ENCODE results near the gene UBQLN1.

UBQLN1 gene

DNA sequence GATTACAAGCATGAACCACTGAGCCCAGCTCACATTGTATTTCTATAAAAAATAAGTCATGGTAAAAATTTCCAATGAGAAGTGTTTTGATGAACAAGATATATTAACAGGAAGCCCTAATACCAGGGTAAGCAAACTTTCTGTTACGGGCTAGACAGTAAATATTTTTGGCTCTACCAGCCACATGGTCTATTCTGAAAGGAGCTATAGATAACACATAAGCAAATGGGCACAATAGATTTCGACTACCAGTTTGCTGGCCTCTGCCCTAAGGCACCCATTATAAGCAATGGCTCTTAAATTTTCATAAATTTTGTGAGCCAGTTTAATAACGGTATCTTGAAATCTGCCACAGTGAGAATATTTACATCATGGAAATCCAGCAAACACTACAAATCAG, 8.1 kb downstream of the UBQLN1 start:
- in situ Hi-C loops (cut with MboI; ENCODE audit: low sequenced_read_pairs): loop anchor here (25.0 kb wide), 2 partner anchors 113 to 213 kb away; partner anchors contain the start of genes GKAP1 and KIF27

DNA sequence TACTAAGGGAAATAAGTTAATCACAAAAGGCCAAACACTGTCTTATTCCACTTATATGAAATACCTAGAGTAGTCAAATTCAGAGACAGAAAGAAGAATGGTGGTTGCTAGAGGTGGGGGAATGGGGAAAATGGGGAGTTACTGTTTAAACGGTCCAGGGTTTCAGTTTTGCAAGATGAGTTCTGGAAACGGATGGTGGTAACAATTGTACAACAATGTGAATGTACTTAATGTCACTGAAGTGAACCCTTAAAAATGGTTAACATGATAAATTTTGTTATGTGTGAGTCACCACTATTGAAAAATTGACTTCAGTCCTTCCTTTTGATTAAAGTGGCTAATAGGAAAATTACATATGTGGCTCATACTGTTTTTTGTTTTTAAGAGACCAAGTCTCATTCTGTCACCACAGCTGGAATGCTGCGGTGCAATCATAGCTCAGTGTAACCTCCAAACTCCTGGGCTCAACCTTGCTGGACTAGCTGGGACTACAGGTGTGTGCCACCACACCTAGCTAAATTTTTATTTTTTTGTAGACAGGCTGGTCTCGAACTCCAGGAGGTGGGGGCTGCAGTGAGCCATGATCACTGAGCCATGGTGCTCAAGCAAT, 8.7 kb downstream of the UBQLN1 start:
- in situ Hi-C loops (cut with MboI; ENCODE audit: low sequenced_read_pairs): no loop called here

DNA sequence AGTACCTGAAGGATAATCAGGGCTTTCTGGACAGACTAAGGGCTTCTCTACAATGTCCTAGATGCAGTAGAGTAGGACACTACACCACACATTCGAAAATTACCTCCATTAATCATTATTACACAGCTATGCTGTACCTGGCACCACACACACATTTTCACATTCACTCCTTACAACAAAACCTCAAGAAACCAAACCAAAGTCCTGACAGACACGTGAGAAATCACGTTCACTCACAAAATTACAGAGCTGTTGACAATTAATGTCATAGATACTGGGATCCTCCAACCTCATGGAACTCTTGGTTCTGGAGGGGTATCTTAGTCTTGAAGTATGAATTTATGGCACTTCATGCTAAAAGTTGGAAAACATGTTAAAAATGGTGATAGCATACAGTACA, 16.3 kb downstream of the UBQLN1 start:
- in situ Hi-C loops (cut with MboI; ENCODE audit: low sequenced_read_pairs): no loop called here

DNA sequence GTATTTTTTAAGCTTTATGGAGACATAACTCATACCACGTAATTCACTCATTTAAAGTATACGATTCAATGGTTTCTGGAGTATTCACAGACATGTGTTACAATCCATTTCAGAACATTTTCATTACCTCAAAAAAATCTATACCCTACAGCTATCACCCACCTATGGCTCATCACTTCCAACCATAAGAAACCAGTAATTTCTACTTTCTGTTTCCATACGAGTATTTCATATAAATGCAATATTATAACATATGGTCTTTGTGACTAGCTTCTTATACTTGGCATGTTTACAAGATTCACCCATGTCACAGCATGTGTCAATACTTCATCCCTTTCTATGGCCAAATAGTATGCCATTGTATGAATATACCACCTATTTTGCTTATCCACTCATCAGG, 18.8 kb downstream of the UBQLN1 start:
- in situ Hi-C loops (cut with MboI; ENCODE audit: low sequenced_read_pairs): no loop called here

DNA sequence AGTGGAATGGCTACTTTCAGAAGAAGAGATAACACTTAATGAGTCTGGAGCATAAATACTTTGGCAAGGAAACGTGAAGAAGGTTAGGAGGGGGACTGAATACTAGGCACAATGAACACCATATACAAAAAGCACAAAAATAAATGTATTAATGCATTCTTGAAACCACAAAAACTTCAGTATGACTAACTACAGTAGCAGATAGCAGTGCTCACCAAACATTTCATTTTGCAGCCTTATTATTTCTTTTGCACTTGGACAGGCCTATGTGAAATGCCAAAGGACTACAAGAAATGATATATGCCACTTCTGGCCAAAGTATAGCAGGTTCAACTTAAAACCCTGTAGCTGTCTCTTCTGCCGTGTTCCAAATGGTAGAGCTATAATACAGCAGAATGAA, 26.3 kb downstream of the UBQLN1 start:
- in situ Hi-C loops (cut with MboI; ENCODE audit: low sequenced_read_pairs): no loop called here

DNA sequence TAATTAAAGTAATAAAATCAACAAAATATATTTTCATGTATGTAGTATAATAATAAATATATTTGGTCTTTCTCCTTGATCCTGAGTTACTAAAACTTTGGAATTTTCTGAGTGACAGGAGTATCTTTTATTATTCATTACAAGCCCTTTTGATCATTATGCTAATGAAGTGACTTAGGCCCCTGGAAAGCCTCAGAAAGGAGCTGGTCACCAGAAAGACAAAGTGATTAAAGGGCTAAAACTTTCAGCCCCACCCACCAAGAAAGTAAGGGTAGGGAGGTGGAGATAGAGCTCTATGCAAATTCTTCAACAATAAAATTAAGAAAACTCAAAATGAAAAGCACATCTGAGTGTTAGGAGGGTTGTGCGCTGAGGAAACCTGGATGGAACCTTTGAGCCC, 27.5 kb downstream of the UBQLN1 start:
- in situ Hi-C loops (cut with MboI; ENCODE audit: low sequenced_read_pairs): no loop called here

DNA sequence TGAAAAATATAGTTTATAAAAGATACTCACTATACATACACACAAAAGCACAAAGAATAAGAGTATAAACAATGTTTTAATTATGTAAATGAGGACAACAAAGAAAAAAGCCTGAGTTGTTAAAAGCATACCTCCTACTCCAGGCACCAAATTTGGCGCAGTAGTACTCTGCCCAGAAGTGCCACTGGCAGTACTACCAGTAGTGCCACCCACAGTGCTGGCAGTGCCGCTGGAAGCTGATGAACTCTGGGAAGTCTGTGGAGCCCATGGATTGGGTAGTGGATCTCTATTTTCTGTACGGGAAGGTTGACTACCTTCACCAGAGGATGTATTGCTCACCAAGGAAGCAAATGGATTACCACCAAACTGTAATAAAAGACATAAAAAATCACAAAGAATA, 30.2 kb downstream of the UBQLN1 start:
- in situ Hi-C loops (cut with MboI; ENCODE audit: low sequenced_read_pairs): no loop called here

DNA sequence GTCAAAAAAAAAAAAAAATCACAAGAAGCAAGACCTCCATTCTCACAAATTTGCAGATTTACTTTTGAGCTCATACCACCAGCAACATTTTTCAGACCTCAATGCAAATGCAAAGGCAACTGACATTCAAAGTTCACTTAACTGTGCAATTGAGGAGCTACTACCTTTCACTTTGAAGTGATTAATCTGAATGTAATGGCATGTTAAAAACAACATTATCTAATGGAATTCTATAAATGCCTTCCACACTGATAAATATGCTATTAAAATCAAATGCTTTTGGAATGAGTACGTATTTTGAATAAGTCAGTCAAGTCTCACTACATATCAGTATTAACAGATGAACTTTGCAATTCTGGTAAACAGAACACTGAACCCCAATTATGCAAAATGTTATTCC, 32.3 kb downstream of the UBQLN1 start:
- in situ Hi-C loops (cut with MboI; ENCODE audit: low sequenced_read_pairs): no loop called here

DNA sequence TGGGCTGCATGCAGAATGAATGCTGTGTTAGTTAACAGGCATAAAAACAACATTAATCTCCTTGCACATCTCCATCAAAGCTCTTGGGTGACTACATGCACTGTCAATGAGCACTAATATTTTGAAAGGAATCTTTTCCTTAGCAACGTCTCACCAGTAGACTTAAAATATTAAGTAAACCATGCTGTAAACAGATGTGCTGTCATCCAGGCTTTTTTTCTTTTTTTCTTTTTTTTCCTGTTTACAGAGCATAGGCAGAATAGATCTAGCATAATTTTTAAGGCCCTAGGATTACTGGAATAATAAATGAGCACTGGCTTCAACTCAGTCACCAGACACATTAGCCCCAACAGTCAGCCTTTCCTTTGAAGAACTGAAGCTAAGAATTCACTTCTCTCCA, 36.3 kb downstream of the UBQLN1 start:
- in situ Hi-C loops (cut with MboI; ENCODE audit: low sequenced_read_pairs): no loop called here

DNA sequence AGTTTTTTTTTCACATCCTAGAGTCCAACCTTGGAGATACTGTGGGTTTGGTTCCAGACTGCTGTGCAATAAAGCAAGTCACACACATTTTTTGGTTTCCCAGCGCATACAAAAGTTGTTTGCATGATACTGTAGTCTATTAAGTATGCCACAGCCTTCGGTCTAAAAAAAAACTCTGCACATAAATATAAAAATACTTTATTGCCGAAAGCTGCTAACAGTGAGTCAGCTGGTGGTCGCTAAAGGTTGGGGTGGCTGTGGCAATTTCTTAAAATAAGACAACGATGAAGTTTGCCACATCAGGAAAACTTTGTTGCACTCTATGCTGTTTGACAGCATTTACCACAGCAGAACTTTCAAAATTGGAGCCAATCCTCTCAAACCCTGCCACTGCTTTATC, 37.4 kb downstream of the UBQLN1 start:
- in situ Hi-C loops (cut with MboI; ENCODE audit: low sequenced_read_pairs): no loop called here

DNA sequence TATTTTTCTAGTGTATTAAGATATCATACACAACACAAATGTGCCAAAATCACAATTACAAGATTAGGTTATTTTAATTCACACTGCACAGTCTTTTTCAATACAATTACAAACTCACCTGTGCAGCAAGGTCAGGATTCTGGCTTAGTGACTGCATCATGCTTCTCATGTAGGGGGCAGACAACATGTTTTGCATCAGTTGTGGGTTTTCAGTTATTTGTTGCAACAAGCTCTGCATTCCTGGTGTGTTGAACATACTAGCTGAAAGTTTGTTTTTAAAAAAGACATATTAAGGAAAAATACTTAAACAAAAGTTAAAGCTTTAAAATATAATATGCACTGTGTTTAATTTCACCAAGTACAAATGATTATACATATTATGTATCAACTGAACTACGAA, 38.7 kb downstream of the UBQLN1 start:
- in situ Hi-C loops (cut with MboI; ENCODE audit: low sequenced_read_pairs): no loop called here

DNA sequence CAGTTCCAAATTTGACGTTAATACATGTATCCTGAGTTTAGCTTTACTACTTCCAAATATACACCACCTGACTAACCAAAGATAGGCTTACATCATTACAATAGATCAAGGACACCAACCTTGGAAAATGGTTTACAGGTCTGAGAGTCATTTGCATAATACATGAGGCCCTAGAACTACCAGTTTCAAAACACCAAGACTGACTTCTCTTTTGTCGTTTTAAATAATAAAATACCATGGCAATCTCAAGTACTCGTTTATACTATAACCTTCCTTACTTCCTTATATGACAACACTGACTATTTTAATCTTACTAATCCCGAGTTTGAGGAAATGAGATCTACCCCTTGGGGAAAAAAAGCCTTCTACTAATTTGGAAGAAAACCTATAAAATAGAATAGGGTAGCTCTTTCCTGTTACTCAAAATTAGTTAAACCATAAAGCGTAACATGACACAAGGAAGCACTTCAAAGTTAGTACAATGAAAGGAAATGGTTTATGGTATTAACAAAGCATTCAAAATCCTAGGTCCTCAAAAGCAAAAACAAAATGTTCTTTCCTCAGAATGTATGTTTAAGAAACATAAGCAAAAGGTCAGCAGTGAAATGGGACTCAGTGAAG, 42.1 kb downstream of the UBQLN1 start:
- in situ Hi-C loops (cut with MboI; ENCODE audit: low sequenced_read_pairs): no loop called here

DNA sequence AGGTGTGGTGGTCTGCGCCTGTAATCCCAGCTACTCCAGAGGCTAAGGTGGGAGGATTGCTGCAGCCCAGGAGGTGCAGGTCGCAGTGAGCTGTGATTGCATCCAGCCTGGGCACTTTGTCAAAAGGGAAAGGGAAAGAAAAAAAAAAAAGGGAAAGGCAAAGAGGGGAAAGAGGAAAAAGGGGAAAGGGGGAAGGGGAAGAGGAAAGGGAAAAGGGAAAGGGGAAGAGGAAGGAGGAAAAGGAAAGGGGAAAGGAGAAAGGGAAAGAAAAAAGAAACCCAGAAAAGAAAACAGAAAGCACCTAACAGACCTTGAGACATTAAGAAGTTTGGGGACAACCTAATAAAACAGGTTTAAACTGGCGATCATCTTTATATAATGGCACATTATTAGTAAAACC, 44.8 kb downstream of the UBQLN1 start:
- in situ Hi-C loops (cut with MboI; ENCODE audit: low sequenced_read_pairs): no loop called here

DNA sequence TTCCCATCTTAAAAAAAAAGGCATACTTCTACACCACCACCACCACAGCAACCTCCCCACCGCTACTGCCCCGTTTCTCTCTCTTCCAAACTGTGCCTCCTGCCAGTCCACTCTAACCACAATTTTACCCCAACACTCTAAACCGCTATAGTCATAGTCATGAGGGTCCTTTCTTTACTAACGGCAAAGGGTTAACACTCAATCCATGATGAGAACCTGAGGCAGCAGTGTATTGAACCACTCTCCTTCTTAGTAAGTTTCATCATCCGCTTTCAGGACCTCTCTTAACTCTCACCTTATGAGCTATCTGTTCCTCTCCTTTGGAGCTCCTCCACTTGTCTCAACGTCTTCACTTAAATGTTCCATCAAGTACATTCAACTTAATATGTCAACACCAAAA, 50.8 kb downstream of the UBQLN1 start:
- in situ Hi-C loops (cut with MboI; ENCODE audit: low sequenced_read_pairs): no loop called here

DNA sequence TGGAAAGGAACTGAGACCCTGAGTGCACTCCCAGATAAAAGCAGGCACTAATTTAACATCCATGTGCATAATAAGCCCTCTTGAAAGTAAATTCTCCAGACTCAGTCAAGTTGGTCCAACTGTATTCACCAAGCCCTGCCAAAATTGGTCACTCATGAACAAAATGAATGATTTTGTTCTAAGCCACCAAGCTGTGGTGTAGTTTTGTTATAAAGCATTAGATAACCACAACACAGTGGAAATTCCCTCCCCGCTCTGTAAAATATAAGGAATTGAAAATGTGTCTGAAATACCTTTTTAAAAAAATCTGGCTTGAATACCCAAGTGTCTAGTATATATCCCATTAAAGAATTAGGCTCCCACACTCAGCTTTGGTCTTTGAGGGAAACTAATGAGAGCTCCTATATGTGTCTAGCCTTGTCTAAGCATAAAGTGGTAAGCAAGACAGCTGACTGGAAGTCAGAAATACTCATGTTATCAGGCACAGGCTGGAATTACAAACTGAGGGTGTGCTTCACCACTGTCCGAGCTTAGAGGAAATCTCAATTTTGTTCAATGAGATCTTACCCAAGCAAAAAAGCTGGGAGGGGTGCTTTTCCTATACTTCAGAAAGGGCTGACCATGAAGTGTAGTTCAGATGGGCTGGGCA, 51.6 kb downstream of the UBQLN1 start:
- in situ Hi-C loops (cut with MboI; ENCODE audit: low sequenced_read_pairs): no loop called here

DNA sequence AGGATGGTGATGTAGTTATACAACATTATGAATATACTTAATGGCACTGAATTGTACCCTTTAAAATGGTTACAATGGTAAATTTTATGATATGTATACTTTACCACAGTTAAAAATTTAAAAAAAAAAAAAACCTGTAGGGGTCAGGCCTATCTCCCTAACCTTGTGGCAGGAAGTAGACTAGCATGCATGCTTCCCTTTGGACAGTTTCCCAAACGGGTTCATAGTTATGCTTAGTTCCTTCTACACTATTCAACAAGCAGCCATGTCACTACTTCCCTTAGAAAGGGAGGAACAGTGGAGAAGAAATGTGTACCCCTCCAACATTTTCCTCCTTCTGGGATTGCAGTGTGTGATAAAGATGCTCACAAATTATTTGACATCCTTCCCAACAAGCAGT, 52.3 kb downstream of the UBQLN1 start:
- in situ Hi-C loops (cut with MboI; ENCODE audit: low sequenced_read_pairs): no loop called here

DNA sequence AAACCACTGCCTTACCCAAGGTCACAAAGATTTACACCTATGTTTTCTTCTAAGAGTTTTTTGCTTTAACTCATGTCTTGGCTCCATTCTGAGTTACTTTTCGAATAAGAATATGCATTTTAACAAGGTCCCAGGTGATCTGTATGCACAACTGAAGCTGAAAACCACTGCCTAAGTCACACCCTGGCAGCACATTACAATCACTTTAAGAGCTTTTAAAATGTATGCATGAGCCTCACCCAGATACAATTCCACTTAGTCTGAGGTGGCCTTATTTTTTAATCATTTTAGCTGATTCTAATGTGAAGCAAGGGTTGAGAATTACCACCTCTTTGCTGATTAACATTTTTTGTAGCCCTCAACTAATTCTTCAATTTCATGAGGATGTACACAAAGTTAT, 55.3 kb downstream of the UBQLN1 start:
- in situ Hi-C loops (cut with MboI; ENCODE audit: low sequenced_read_pairs): no loop called here

DNA sequence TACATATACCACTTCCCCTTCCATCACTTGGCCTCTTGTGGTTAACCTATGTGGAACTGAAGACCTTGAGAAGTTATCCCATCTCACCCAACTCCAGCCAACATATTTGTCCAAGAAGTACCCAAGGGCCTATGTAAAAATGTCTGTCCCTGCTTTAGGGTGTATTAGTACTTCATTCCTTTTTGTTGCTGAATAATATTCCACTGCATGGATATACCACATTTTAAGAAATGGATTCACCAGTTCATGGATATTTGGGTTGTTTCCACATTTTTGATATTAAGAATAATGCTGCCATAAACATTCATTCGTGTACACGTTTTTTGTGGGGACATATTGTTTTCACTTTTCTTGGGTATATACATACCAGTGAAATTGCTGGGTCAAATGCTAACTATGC, 56.2 kb downstream of the UBQLN1 start:
- in situ Hi-C loops (cut with MboI; ENCODE audit: low sequenced_read_pairs): no loop called here

DNA sequence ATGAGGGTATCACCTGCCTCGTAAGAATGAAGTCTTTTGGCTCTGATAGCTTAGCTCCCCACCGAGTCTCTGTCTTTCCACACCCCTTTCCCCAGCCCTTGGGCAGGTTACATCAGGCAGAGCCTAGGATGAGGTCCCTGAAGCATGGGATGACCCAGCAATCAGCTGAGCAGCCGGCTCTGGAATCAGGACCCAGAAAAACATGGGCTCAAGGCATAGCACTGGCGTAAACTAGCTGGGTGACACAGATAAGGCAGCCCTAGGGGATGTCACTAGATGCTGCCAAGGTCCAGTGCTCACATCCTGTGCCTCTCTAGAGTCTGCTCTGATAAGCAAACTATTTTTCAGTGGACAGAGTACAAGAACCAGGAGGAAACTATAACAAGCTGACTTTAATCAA, 58.2 kb downstream of the UBQLN1 start:
- in situ Hi-C loops (cut with MboI; ENCODE audit: low sequenced_read_pairs): loop anchor here (25.0 kb wide), 1 partner anchor 263 kb away; the partner anchor contains the start of gene KIF27

DNA sequence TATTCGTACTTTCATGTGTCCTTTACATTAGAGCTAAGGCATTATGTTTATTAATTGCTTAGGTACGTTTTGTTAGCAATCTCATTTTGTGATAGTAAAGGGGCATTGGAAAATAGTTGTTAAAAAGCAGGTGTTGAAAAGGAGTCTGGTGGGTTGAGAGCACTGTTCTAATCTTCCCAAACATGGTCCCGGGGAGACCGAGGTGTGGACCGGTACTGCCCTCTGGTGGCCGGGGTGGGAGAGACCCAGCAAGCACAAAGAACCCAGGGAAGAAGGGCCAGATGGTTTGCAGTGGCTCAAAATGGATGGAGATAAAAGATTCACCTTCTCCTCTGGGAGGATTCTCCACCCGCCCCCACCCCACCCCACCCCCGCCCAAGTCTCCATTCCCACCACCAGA, 58.7 kb downstream of the UBQLN1 start:
- in situ Hi-C loops (cut with MboI; ENCODE audit: low sequenced_read_pairs): loop anchor here (25.0 kb wide), 1 partner anchor 263 kb away; the partner anchor contains the start of gene KIF27

DNA sequence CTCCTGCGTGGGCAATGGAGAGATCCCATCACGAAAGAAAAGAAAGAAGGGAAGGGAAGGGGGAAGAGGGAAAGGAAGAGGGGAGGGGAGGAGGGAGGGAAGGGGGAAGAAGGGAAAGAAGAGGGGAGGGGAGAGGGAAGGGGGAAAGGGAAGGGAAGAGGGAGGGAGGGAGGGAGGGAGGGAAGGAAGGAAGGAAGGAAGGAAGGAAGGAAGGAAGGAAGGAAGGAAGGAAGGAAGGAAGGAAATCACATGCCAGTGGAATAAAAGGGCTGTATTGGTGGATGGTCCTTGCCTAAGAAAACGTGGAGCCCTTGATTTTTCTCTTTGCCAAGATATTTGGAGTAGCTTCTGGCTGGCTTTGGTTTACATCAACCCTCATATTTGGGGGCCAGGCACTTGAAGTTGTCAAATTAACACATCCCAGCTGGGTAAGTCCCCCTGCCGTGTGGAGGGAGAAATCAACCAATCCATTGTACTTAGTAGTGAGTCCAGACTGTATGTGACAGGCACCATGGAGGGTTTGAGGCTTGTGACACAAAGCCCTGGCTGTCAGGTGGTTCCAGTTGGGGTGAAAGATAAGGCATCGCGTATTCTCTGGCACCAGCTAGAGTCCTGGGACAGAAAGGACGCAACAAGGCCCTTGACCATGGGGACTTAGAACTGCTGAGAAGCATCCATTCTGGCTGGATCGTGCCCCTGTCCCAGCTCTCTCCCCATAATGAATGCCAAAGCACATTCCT, 61.1 kb downstream of the UBQLN1 start:
- in situ Hi-C loops (cut with MboI; ENCODE audit: low sequenced_read_pairs): loop anchor here (25.0 kb wide), 1 partner anchor 266 kb away; the partner anchor contains the start of gene KIF27

DNA sequence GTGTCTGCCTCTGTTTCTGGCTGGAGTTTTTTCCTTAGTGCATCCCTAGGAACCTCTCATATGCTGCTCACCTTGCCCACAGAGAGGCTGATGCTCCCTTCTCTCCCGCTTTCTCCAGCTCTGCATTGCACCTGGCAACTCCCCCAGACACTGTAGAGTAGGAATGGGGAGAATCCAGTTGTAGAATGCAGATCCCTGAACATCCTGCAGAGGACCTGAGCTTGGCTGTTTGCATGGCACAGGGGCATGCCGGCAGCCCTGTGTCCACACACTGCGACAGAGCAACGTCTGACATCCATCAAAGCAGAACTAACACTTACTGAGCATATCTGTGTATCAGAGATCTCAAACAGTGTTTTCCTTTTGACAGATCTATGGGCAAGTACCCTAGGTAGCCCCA, 65.0 kb downstream of the UBQLN1 start:
- in situ Hi-C loops (cut with MboI; ENCODE audit: low sequenced_read_pairs): loop anchor here (25.0 kb wide), 1 partner anchor 270 kb away; the partner anchor contains the start of gene KIF27
